HG03521 (cell line): ENCODE data around the gene PRAF2.

Experiments used
- ATAC-seq: cut with Tn5 transposase; IDR thresholded peaks from one replicate; pipeline ENCODE4 v1.9.1; 2021; ENCODE audit warnings: mild to moderate bottlenecking, moderate library complexity; ENCODE audit not compliant: unreplicated experiment

Gene PRAF2

GRCh38 chrX:49043220-49043986, 30.4 kb downstream of the PRAF2 start, which contains the start of gene TFE3:
Gene TFE3, minus strand, starts transcription at chrX:49043357. Its CDS starts 131 bp downstream, at chrX:49043226.
- ATAC-seq: peak; percentile 92

GRCh38 chrX:49042581-49043219, 31.1 kb downstream of the PRAF2 start:
- ATAC-seq: no peak

DNA sequence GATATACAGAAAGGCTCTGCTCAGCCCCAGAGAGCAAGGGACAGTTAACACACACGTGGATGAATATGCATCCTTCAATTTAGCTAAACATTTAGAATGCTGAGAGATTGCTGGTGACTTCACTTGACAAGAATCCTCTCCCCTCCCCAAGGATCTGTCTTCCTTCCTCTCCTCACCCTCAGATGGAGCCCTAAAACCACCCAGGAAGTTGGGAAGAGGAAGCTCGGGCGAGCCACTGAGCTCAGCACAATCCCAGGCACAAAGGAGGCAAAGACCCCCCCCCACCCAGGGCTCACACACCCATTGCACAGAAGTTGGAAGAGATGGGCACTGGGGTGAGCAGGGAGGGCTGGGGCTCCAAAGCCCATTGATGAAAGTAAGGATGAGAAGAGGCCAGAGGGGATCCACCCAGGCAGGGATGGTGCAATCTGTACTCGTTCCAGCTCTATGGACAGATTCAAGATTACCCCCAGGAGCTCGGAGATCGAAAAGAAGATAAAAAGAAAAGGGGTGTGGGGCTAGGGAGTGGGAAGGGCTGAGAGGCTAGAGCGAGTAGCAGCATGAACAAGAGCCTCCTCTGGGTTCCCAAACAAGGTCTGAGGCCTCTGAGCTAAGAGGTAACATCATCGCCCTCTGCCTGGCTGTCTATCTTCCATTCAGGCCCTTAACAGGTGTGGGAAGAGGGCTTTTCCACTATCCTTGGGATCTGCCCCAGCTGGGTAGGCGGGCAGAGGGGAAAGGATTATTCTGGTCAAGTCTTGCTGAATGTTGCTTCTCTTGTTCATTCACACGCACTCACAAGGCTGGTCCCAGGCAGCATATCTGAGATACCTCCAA, 31.8 kb downstream of the PRAF2 start:
- no peak for ATAC-seq

DNA sequence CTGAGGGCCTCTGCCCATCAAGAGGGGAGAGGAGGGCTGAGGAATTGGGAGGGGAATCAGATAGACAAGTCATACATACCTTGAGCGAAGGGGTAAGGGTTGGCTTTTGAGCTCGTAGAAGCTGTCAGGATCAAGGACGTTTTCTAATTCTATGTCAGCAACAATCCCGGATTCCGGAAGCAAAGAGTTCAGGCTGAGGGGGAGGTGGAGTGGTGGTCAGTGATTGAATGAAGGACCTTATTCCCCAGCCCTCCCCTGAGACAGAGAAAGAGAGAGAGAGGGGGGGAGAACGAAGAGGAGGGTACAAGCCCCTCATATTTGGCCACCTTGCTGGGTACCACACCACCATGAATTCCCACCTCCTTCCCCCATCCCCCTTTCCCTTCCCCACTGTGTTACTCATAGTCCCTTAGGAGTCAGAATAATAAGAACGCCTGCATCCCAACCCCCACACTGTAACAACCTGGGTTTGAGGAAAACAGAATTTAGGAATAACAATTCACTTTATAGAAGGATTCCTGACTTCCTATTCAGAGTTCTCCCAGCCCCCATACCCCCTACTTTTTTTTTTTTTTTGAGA, 33.3 kb downstream of the PRAF2 start:
- ATAC-seq: no peak

DNA sequence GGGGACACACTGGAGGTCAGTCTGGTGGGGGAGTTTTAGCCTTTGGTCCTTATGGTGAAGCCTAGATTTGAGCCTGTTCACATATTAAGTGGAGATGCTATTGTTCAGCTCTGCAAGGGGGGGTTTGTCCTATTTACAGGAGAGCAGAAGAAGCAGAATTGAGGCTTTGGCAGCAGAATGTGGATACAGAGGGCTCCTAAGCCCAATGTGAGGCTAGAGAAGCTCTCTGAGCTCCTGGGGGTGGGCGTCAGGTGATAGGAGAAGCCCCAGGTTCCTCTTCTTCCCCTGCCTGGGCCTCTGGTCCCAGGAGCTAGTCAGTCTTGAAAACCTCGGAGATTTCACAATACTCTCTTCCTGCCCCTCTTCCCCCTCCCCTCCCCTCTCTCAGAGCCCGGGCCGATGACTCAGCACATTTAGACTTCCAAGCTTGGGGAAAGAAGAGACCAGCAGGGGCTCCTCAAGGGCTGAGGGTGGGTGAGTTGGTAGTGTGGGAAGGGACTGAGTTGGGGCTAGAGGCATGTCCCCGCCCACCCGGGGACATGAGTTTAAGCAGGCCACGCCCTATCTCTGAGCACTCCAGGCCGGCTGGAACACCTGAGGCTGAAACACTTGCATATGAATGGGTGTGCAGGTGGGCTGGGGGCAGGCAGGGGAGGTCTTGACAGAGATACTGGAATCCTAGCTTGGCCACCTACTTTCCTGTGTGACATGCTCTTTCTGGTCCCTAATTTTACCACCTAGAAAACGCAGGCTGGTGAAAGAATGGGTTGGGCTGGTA, 34.0 kb downstream of the PRAF2 start:
- no peak for ATAC-seq

- no peak for ATAC-seq
These were observed 35.8 kb downstream of the PRAF2 start for GRCh38 chrX:49037883-49038475.

GRCh38 chrX:49030283-49030682, 43.5 kb downstream of the PRAF2 start:
- no peak for ATAC-seq

GRCh38 chrX:49029876-49030275, 43.9 kb downstream of the PRAF2 start:
- no peak for ATAC-seq
